Transverse colon (tissue), 4 donors: Measurements from ENCODE around the gene TCERG1L. TPM values are rescaled to one million over a fixed set of nuclear protein-coding genes. Genes with fewer than 3 reads are reported as not detected.

ENCODE experiments used
- DNase-seq: peaks from one replicate; pipeline ENCODE4 v3.0.0-alpha.2; 2019
- H3K27ac ChIP-seq, 4 donors: fragments of 200-600 bp; sonication (generic); 2 replicates each; pipeline ENCODE4 v1.5.1; 2016 to 2018; ENCODE audit warnings: inconsistent platforms in 4 of 4
- H3K27me3 ChIP-seq: fragments of 200-600 bp; sonication (generic); 2 replicates; pipeline ENCODE4 v1.5.1; 2017; ENCODE audit warnings: inconsistent platforms
- H3K36me3 ChIP-seq, 4 donors: fragments of 200-600 bp; sonication (generic); 2 replicates each; pipeline ENCODE4 v1.5.1; 2017 to 2019; ENCODE audit warnings: inconsistent platforms in 4 of 4
- H3K4me1 ChIP-seq, 4 donors: fragments of 200-600 bp; sonication (generic); 2 replicates each; pipeline ENCODE4 v1.5.1; 2017 to 2020; ENCODE audit warnings: inconsistent platforms in 4 of 4
- H3K4me3 ChIP-seq, 4 donors: fragments of 200-600 bp; sonication (generic); 1 replicate in 1 of 4; 2 replicates in 3 of 4; pipeline versions ENCODE4 v1.5.1 to v1.6.1; 2017 to 2019; ENCODE audit warnings: inconsistent platforms in 4 of 4
- H3K9me3 ChIP-seq, 2 donors: fragments of 200-600 bp; sonication (generic); 2 replicates each; pipeline ENCODE4 v1.5.1; 2017 to 2019; ENCODE audit warnings: inconsistent platforms in 2 of 2
- EP300 ChIP-seq: sonication (generic); formaldehyde crosslinking; IDR thresholded peaks from one replicate; pipeline ENCODE4 v1.6.1; 2017; ENCODE audit warnings: antibody characterized with exemption, low read depth
- POLR2A ChIP-seq: fragments of 450-650 bp; IDR thresholded peaks from one replicate; pipeline ENCODE4 v1.6.1; 2016; ENCODE audit warnings: antibody characterized with exemption, mild to moderate bottlenecking, moderate library complexity
- POLR2AphosphoS5 ChIP-seq, 3 donors: sonication (generic); formaldehyde crosslinking; IDR thresholded peaks; one replicate each; pipeline ENCODE4 v1.6.1; 2016; ENCODE audit warnings: antibody characterized with exemption in 3 of 3
- WGBS, 2 donors: methylation state at CpG; one replicate each; pipeline ENCODE4 v1.1.5; 2018; ENCODE audit warnings: low coverage in 1 of 2; 5-methylcytosine and 5-hydroxymethylcytosine counted together
- in situ Hi-C, 4 donors: fragments of 200-750 bp; cut with MboI; loops; one replicate each; pipeline versions ENCODE4 v1.15.0 to v1.15.1; 2017; ENCODE audit warnings: low sequenced_read_pairs in 3 of 4, low pct_ligation_motif_present in 1 of 4, low pct_unique_long_range_greater_than_20kb in 1 of 4
- intact Hi-C: fragments of 100-400 bp; cut with DNase I; formaldehyde crosslinking; loops from one replicate; pipeline ENCODE4 v1.15.1; 2023; ENCODE audit warnings: low total_unique reads
- total RNA-seq, 4 donors: library from RNA; depleted of rRNA; stranded (reverse); fragments of >200 nt; gene quantifications; one replicate each; pipeline ENCODE4 v1.1.0, GENCODE V29; 2016
- TF ChIP-seq, protein P1 (sequence below), 5 experiments: fragments of 200-600 bp in 3 of 5; fragments of 450-650 bp in 2 of 5; sonication (generic) in 3 of 5; IDR thresholded peaks; 1 replicate in 2 of 5; 2 replicates in 3 of 5; pipeline ENCODE4 v1.5.1; 2016 to 2017; ENCODE audit warnings: antibody characterized with exemption in 5 of 5, inconsistent platforms in 3 of 5, mild to moderate bottlenecking in 2 of 5, moderate library complexity in 1 of 5

Gene TCERG1L
- total RNA-seq, 4 donors from 2014 or later: 0.16 TPM; not detected in 3

DNA sequence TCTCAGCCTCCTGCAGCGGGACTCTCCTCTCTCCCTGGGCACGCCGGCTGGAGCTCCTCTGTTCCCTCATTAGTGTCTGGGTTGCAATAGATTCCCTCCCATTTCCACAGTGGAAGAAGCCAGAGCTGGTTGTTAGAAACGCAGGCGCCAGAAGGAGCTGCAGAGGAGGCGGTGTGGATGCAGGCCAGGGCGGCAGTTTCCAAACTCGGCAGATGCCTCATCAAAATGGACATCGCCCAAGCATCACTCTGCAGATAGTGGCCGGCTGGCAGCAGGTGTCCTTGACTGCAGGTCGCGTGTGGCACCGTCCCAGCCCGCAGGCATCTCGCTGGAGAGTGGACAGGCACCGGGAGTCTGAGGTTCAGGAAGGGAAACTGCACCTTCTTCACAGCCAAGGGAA is 201.8 kb downstream of the TCERG1L start:
- no peak overlapping the region for H3K27ac ChIP-seq
- no peaks in the 10 kb centered on the region for H3K4me1 ChIP-seq
- no peaks in the 10 kb centered on the region for H3K9me3 ChIP-seq
- in situ Hi-C loops (no loop called here), intact Hi-C loops (no loop called here)
- WGBS, 2 donors: 81% methylated on average over 16 of the region's 16 CpGs; no CpG with 5 or more reads in 1 of the 2 donors
- H3K4me3 ChIP-seq: no peak overlapping the region
- TF ChIP-seq EP300: no peak
- no peak for TF ChIP-seq POLR2AphosphoS5 (IDR thresholded peaks at IDR 0.05)
- TF ChIP-seq, protein P1, sequence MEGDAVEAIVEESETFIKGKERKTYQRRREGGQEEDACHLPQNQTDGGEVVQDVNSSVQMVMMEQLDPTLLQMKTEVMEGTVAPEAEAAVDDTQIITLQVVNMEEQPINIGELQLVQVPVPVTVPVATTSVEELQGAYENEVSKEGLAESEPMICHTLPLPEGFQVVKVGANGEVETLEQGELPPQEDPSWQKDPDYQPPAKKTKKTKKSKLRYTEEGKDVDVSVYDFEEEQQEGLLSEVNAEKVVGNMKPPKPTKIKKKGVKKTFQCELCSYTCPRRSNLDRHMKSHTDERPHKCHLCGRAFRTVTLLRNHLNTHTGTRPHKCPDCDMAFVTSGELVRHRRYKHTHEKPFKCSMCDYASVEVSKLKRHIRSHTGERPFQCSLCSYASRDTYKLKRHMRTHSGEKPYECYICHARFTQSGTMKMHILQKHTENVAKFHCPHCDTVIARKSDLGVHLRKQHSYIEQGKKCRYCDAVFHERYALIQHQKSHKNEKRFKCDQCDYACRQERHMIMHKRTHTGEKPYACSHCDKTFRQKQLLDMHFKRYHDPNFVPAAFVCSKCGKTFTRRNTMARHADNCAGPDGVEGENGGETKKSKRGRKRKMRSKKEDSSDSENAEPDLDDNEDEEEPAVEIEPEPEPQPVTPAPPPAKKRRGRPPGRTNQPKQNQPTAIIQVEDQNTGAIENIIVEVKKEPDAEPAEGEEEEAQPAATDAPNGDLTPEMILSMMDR (IDR thresholded peaks at IDR 0.05): no peak
- TF ChIP-seq POLR2A: no peak
- H3K27me3 ChIP-seq: no peaks in the 10 kb centered on the region
- no peaks in the 10 kb centered on the region for H3K36me3 ChIP-seq
- no peak for DNase-seq

DNA sequence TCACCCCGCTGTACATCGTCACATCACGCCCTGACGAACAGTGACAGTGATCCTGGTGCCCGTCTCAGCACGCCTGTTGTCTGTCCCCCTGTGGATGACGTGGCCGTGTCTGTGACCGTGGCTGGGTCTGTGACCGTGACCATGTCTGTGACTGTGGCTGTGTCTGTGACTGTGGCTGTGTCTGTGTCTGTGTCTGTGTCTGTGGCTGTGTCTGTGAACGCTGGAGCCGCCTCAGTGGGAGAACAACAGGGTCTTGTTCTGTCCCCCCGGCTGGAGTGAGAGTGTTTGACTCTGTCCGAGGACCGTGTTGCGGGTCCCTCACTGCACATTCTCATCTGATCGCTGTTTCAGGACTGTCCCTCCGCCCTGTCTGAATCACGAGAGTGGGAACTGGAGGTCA is 202.2 kb downstream of the TCERG1L start:
- DNase-seq: no peak
- Histone ChIP-seq H3K4me1 (no peaks in the 10 kb centered on the region), H3K4me3 (no peak overlapping the region), H3K36me3 (no peaks in the 10 kb centered on the region), H3K27me3 (no peaks in the 10 kb centered on the region), H3K27ac (no peak overlapping the region), H3K9me3 (no peaks in the 10 kb centered on the region)
- in situ Hi-C loops (no loop called here), intact Hi-C loops (no loop called here)
- WGBS, 2 donors: 84 to 89% methylated on average over 7 to 19 of the region's 19 CpGs
- TF ChIP-seq, protein P1 (IDR thresholded peaks at IDR 0.05): no peak
- TF ChIP-seq POLR2A (no peak), POLR2AphosphoS5 (IDR thresholded peaks at IDR 0.05) (no peak), EP300 (no peak)

DNA sequence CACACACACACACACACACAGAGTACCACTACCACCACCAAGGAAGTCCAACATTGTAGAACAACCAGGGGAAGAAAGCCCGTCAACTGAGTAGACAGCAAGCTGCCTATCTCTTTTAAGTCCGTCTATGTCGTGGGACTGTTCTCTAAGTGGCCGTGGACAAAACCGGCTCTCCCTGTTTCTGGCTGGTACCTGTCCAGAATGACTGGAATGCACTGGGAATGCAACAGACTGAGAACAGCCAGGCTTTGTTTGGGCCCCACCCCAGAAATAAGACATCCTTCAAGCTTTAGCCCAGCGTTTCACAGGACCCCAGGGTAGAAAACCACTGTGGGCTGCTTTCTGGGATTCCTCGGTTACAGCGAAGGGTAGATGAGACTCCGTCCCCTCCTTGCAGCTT is 203.6 kb downstream of the TCERG1L start:
- TF ChIP-seq POLR2AphosphoS5 (IDR thresholded peaks at IDR 0.05): no peak
- no peak for TF ChIP-seq POLR2A
- TF ChIP-seq EP300: no peak
- TF ChIP-seq, protein P1 (IDR thresholded peaks at IDR 0.05): no peak
- Histone ChIP-seq H3K9me3 (no peaks in the 10 kb centered on the region), H3K4me3 (no peak overlapping the region), H3K27me3 (no peaks in the 10 kb centered on the region), H3K27ac (no peak overlapping the region), H3K36me3 (no peaks in the 10 kb centered on the region), H3K4me1 (no peaks in the 10 kb centered on the region)
- in situ Hi-C loops: no loop called here
- 94 to 100% methylated on average over 1 to 9 of the region's 9 CpGs for WGBS, 2 donors
- intact Hi-C loops: no loop called here
- DNase-seq: no peak

DNA sequence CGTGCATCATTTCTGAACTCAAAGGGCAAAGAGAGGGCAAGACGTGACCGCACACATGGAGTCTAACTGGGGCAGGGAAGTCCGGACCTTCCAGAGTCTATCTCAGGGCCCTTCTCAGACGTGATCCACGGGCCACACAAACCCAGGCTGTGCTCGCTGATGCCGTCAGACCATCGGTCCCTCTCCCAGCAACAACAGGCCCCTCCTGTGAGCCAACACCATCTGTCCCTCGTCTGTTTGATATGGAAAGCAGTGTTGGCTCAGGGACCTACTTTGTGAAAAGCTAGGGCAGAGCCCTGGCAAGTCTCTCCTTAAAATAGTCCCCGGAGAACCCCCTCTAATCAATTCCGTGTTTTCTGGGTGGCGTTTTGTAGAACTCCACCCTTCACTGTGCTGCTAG is 208.8 kb downstream of the TCERG1L start:
- WGBS, 2 donors: 61 to 74% methylated on average over 8 to 13 of the region's 13 CpGs
- Histone ChIP-seq H3K36me3 (no peaks in the 10 kb centered on the region), H3K4me1 (peaks cover 0 to 6% (median 0%) of the 10 kb centered on the region in 4 donors), H3K27me3 (no peaks in the 10 kb centered on the region), H3K9me3 (no peaks in the 10 kb centered on the region), H3K27ac (no peak overlapping the region), H3K4me3 (no peak overlapping the region)
- TF ChIP-seq, protein P1 (IDR thresholded peaks at IDR 0.05): no peak
- TF ChIP-seq EP300: no peak
- no peak for TF ChIP-seq POLR2AphosphoS5 (IDR thresholded peaks at IDR 0.05)
- TF ChIP-seq POLR2A: no peak
- intact Hi-C loops: no loop called here
- DNase-seq: no peak
- in situ Hi-C loops: no loop called here
